ENCODE results near the gene C4orf36. TPM values are rescaled to one million over a fixed set of nuclear protein-coding genes. Genes with fewer than 3 reads are reported as not detected.

C4orf36 gene
- total RNA-seq, 1 donor from 2014 or later: not detected

GRCh38 chr4:86909546-86910295, 17.5 kb upstream of the C4orf36 start:
- Mint-ChIP-seq H3K4me3 (ENCODE audit: unreplicated experiment) (no peak overlapping the region), H3K36me3 (ENCODE audit: low read depth, unreplicated experiment) (peaks cover 1% of the 10 kb centered on the region), H3K4me1 (ENCODE audit: low read depth, unreplicated experiment) (peaks cover 4% of the 10 kb centered on the region), H3K27me3 (ENCODE audit: low read depth, unreplicated experiment) (no peaks in the 10 kb centered on the region), H3K27ac (ENCODE audit: unreplicated experiment) (no peak overlapping the region), H3K9me3 (ENCODE audit: unreplicated experiment) (no peaks in the 10 kb centered on the region)
- TF ChIP-seq CTCF (IDR thresholded peaks at IDR 0.05; ENCODE audit: insufficient read depth, low read depth, low read length) (no peak), EZH2 (IDR thresholded peaks at IDR 0.05; ENCODE audit: insufficient read depth, low read length) (no peak)
- no peaks in the 10 kb centered on the region for H3K9me3 ChIP-seq (ENCODE audit: insufficient read depth, low read depth, low read length)
- H2AFZ ChIP-seq (ENCODE audit: low read depth, low read length): no peak overlapping the region
- H3K36me3 ChIP-seq (ENCODE audit: insufficient read depth, low read length): no peaks in the 10 kb centered on the region
- H3K9ac ChIP-seq (ENCODE audit: low read length): no peak overlapping the region
- no peaks in the 10 kb centered on the region for H4K20me1 ChIP-seq (ENCODE audit: insufficient read depth, low read length)
- no peak overlapping the region for H3K27ac ChIP-seq (ENCODE audit: low read depth, low read length)
- no peaks in the 10 kb centered on the region for H3K79me2 ChIP-seq (ENCODE audit: insufficient read depth, low read length)
- DNase-seq (ENCODE audit: low read depth) (no peak), FAIRE-seq (no peak)
- H3K27me3 ChIP-seq (ENCODE audit: insufficient read depth, low read length): no peaks in the 10 kb centered on the region
- no peak overlapping the region for H3K4me3 ChIP-seq (ENCODE audit: insufficient read depth, low read depth, low read length)
- H3K4me2 ChIP-seq (ENCODE audit: low read length): no peak overlapping the region
- H3K4me1 ChIP-seq (ENCODE audit: insufficient read depth, low read length): no peaks in the 10 kb centered on the region

- Histone ChIP-seq H3K36me3 (ENCODE audit: insufficient read depth, low read length) (no peaks in the 10 kb centered on the region), H3K27me3 (ENCODE audit: insufficient read depth, low read length) (no peaks in the 10 kb centered on the region), H3K9me3 (ENCODE audit: insufficient read depth, low read depth, low read length) (no peaks in the 10 kb centered on the region), H3K4me2 (ENCODE audit: low read length) (no peak overlapping the region), H3K9ac (ENCODE audit: low read length) (no peak overlapping the region), H4K20me1 (ENCODE audit: insufficient read depth, low read length) (no peaks in the 10 kb centered on the region), H3K4me1 (ENCODE audit: insufficient read depth, low read length) (peaks cover 3% of the 10 kb centered on the region), H3K79me2 (ENCODE audit: insufficient read depth, low read length) (no peaks in the 10 kb centered on the region), H3K27ac (ENCODE audit: low read depth, low read length) (no peak overlapping the region), H2AFZ (ENCODE audit: low read depth, low read length) (no peak overlapping the region), H3K4me3 (ENCODE audit: insufficient read depth, low read depth, low read length) (no peak overlapping the region)
- Mint-ChIP-seq H3K4me1 (ENCODE audit: low read depth, unreplicated experiment) (peaks cover 4% of the 10 kb centered on the region), H3K27ac (ENCODE audit: unreplicated experiment) (no peak overlapping the region), H3K36me3 (ENCODE audit: low read depth, unreplicated experiment) (no peaks in the 10 kb centered on the region), H3K9me3 (ENCODE audit: unreplicated experiment) (no peaks in the 10 kb centered on the region), H3K27me3 (ENCODE audit: low read depth, unreplicated experiment) (no peaks in the 10 kb centered on the region), H3K4me3 (ENCODE audit: unreplicated experiment) (no peak overlapping the region)
- FAIRE-seq (no peak), DNase-seq (ENCODE audit: low read depth) (no peak)
- TF ChIP-seq EZH2 (IDR thresholded peaks at IDR 0.05; ENCODE audit: insufficient read depth, low read length) (no peak), CTCF (IDR thresholded peaks at IDR 0.05; ENCODE audit: insufficient read depth, low read depth, low read length) (no peak)
Observed at GRCh38 chr4:86908251-86908657, 16.0 kb upstream of the C4orf36 start.

- Histone ChIP-seq H4K20me1 (ENCODE audit: insufficient read depth, low read length) (no peaks in the 10 kb centered on the region), H3K9ac (ENCODE audit: low read length) (no peak overlapping the region), H3K4me2 (ENCODE audit: low read length) (no peak overlapping the region), H3K9me3 (ENCODE audit: insufficient read depth, low read depth, low read length) (no peaks in the 10 kb centered on the region), H3K79me2 (ENCODE audit: insufficient read depth, low read length) (no peaks in the 10 kb centered on the region), H3K36me3 (ENCODE audit: insufficient read depth, low read length) (no peaks in the 10 kb centered on the region), H2AFZ (ENCODE audit: low read depth, low read length) (no peak overlapping the region), H3K4me1 (ENCODE audit: insufficient read depth, low read length) (peaks cover 3% of the 10 kb centered on the region), H3K27ac (ENCODE audit: low read depth, low read length) (no peak overlapping the region), H3K27me3 (ENCODE audit: insufficient read depth, low read length) (no peaks in the 10 kb centered on the region), H3K4me3 (ENCODE audit: insufficient read depth, low read depth, low read length) (no peak overlapping the region)
- Mint-ChIP-seq H3K4me1 (ENCODE audit: low read depth, unreplicated experiment) (no peaks in the 10 kb centered on the region), H3K27ac (ENCODE audit: unreplicated experiment) (no peak overlapping the region), H3K27me3 (ENCODE audit: low read depth, unreplicated experiment) (no peaks in the 10 kb centered on the region), H3K9me3 (ENCODE audit: unreplicated experiment) (no peaks in the 10 kb centered on the region), H3K4me3 (ENCODE audit: unreplicated experiment) (no peak overlapping the region), H3K36me3 (ENCODE audit: low read depth, unreplicated experiment) (no peaks in the 10 kb centered on the region)
- no peak for DNase-seq (ENCODE audit: low read depth)
- no peak for TF ChIP-seq EZH2 (IDR thresholded peaks at IDR 0.05; ENCODE audit: insufficient read depth, low read length)
- no peak for TF ChIP-seq CTCF (IDR thresholded peaks at IDR 0.05; ENCODE audit: insufficient read depth, low read depth, low read length)
- peak; percentile 17 for FAIRE-seq
Observed at GRCh38 chr4:86901864-86902263, 9.6 kb upstream of the C4orf36 start.

Measured in astrocyte (in vitro differentiated cells and primary cell).